GM12891 (cell line): Measurements from ENCODE around the gene NEK9.

Source experiments
- PAX5 ChIP-seq: IDR thresholded peaks from 2 replicates; pipeline ENCODE4 v1.6.1; 2011; ENCODE audit warnings: low read length, moderate library complexity, mild to moderate bottlenecking; ENCODE audit not compliant: insufficient read depth, severe bottlenecking
- POLR2A ChIP-seq: IDR thresholded peaks from 2 replicates; pipeline ENCODE4 v1.6.1; 2011; ENCODE audit warnings: low read depth, low read length, control low read depth
- POLR2AphosphoS5 ChIP-seq: IDR thresholded peaks from 2 replicates; pipeline ENCODE4 v1.6.1; 2011; ENCODE audit warnings: low read depth, low read length, control low read depth
- POU2F2 ChIP-seq: IDR thresholded peaks from 2 replicates; pipeline ENCODE4 v1.6.1; 2011; ENCODE audit warnings: low read depth, mild to moderate bottlenecking, control low read depth, low read length, moderate library complexity
- SPI1 ChIP-seq: IDR thresholded peaks from 2 replicates; pipeline ENCODE4 v1.6.1; 2011; ENCODE audit warnings: low read depth, low read length, control low read depth
- TAF1 ChIP-seq: IDR thresholded peaks from 2 replicates; pipeline ENCODE4 v1.6.1; 2011; ENCODE audit warnings: low read depth, low read length, control low read depth

DNA sequence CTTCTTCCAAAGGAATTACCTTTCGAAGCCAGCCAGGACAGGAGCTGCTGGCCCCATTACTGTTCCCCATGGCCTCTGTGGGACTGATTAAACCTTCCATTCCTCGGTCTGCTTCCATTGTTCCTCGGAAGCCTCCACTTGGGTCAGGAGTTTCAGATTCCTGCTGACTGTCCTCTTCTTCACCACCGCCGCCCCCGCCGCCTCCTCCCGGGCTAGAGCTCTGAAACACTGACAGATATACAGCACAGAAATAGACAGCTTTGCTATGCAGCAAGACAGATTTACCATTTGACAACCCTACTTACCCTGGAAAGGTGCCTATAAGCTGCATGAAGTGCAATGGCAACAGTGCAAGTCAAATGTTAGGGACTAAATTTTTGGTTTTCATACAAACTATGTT lies 35.6 kb downstream of the NEK9 start:
- TF ChIP-seq POLR2A, result no peak
- no peak for TF ChIP-seq POLR2AphosphoS5
- TF ChIP-seq TAF1, result no peak
- TF ChIP-seq SPI1, result no peak
- no peak for TF ChIP-seq POU2F2
- no peak for TF ChIP-seq PAX5
